CD8-positive, alpha-beta memory T cell (primary cell): ENCODE results near the gene AGAP6. TPM values are rescaled to one million over a fixed set of nuclear protein-coding genes. Genes with fewer than 3 reads are reported as not detected.
"Not testable (repeated sequence)": the region's sequence is repeated elsewhere in the genome, so short reads cannot be mapped to it uniquely, and the experiment has no call there.

ENCODE experiments used
- CTCF ChIA-PET: fragments of 350-600 bp; sonication (Branson Sonifier 250); formaldehyde crosslinking; loops from one replicate; lab custom pipeline; 2021; ENCODE audit warnings: antibody characterized with exemption; lab: Charles Lee
- POLR2A ChIA-PET: fragments of 350-600 bp; sonication (Branson Sonifier 250); formaldehyde crosslinking; loops from one replicate; lab custom pipeline; 2021; ENCODE audit warnings: antibody characterized with exemption; lab: Charles Lee
- DNase-seq, 5 donors: peaks; one replicate each; pipeline versions ENCODE4 v3.0.0 to v3.0.0-alpha.2; 2020 to 2022; ENCODE audit warnings: mixed read lengths in 1 of 5
- H3K27ac ChIP-seq: one replicate; pipeline ENCODE4 v1.7.0; 2013; ENCODE audit warnings: low read depth, mild to moderate bottlenecking, low read length, moderate library complexity
- H3K27me3 ChIP-seq: 2 replicates; pipeline ENCODE4 v1.7.0; 2013; ENCODE audit warnings: low read length, mild to moderate bottlenecking; ENCODE audit not compliant: insufficient read depth, poor library complexity, severe bottlenecking
- H3K36me3 ChIP-seq: 2 replicates; pipeline ENCODE4 v1.7.0; 2013; ENCODE audit warnings: mild to moderate bottlenecking, low read length, moderate library complexity; ENCODE audit not compliant: insufficient read depth
- H3K4me1 ChIP-seq: 2 replicates; pipeline ENCODE4 v1.7.0; 2013; ENCODE audit warnings: mild to moderate bottlenecking, low read length, moderate library complexity; ENCODE audit not compliant: insufficient read depth
- H3K4me3 ChIP-seq: 2 replicates; pipeline ENCODE4 v1.7.0; 2013; ENCODE audit warnings: mild to moderate bottlenecking, low read length
- H3K9me3 ChIP-seq: 2 replicates; pipeline ENCODE4 v1.7.0; 2013; ENCODE audit warnings: mild to moderate bottlenecking, low read length
- H3K27ac Mint-ChIP-seq, 8 donors: one replicate each; pipeline ENCODE4 v1.8.0; 2020 to 2021; ENCODE audit warnings: mixed read lengths in 8 of 8, mild to moderate bottlenecking in 6 of 8, inconsistent platforms in 3 of 8, moderate library complexity in 3 of 8
- H3K27me3 Mint-ChIP-seq, 2 donors: one replicate each; pipeline ENCODE4 v1.8.0; 2020 to 2021; ENCODE audit warnings: mixed read lengths in 2 of 2, mild to moderate bottlenecking in 1 of 2, moderate library complexity in 1 of 2
- H3K36me3 Mint-ChIP-seq, 3 donors: one replicate each; pipeline ENCODE4 v1.8.0; 2020 to 2021; ENCODE audit warnings: mixed read lengths in 3 of 3, inconsistent platforms in 1 of 3, mild to moderate bottlenecking in 1 of 3
- H3K4me1 Mint-ChIP-seq, 3 donors: one replicate each; pipeline ENCODE4 v1.8.0; 2020 to 2021; ENCODE audit warnings: mixed read lengths in 3 of 3, inconsistent platforms in 1 of 3, mild to moderate bottlenecking in 1 of 3
- H3K4me3 Mint-ChIP-seq, 7 donors: one replicate each; pipeline ENCODE4 v1.8.0; 2020 to 2021; ENCODE audit warnings: mixed read lengths in 7 of 7, mild to moderate bottlenecking in 6 of 7, moderate library complexity in 4 of 7, inconsistent platforms in 2 of 7
- H3K9me3 Mint-ChIP-seq, 5 donors: one replicate each; pipeline ENCODE4 v1.8.0; 2020 to 2022; ENCODE audit warnings: mixed read lengths in 5 of 5, mild to moderate bottlenecking in 3 of 5, moderate library complexity in 2 of 5, inconsistent platforms in 1 of 5
- polyA plus RNA-seq: library from polyadenylated mRNA; unstranded; fragments of 300-500 nt; fragmentation: Illumina TruSeq; gene quantifications from one replicate; pipeline ENCODE4 v1.2.3, GENCODE V29; 2021
- total RNA-seq, 2 experiments: library from RNA; stranded (reverse); gene quantifications; one replicate each; pipeline ENCODE4 v1.2.3, GENCODE V29; 2021

AGAP6 gene
- total and polyA plus RNA-seq, 3 experiments from 2014 or later, result 1.8 to 14.8 (median 14.3) TPM

GRCh38 chr10:50035337-50035736, 47.1 kb downstream of the AGAP6 start:
- DNase-seq, CTCF ChIA-PET, H3K36me3 Mint-ChIP-seq, H3K4me1 Mint-ChIP-seq, H3K27ac Mint-ChIP-seq, H3K9me3 ChIP-seq, POLR2A ChIA-PET, H3K9me3 Mint-ChIP-seq, H3K27me3 ChIP-seq, H3K4me3 Mint-ChIP-seq, H3K36me3 ChIP-seq, H3K27ac ChIP-seq, H3K4me1 ChIP-seq, H3K4me3 ChIP-seq: not testable (repeated sequence)
- H3K27me3 Mint-ChIP-seq, result peaks cover 1 to 10% of the 10 kb centered on the region in 2 donors

GRCh38 chr10:50044941-50045664, 56.9 kb downstream of the AGAP6 start:
- no peak overlapping the region for H3K27ac ChIP-seq
- peaks cover 7 to 14% (median 11%) of the 10 kb centered on the region in 3 donors for H3K4me1 Mint-ChIP-seq
- no peaks in the 10 kb centered on the region for H3K4me1 ChIP-seq
- no peaks in the 10 kb centered on the region for H3K27me3 ChIP-seq
- H3K36me3 Mint-ChIP-seq, result no peaks in the 10 kb centered on the region
- H3K4me3 Mint-ChIP-seq, result no peak overlapping the region
- ChIA-PET POLR2A (no interaction called here), CTCF (no interaction called here)
- H3K9me3 Mint-ChIP-seq, result no peaks in the 10 kb centered on the region
- no peaks in the 10 kb centered on the region for H3K9me3 ChIP-seq
- H3K36me3 ChIP-seq, result no peaks in the 10 kb centered on the region
- peaks cover 0 to 6% of the 10 kb centered on the region in 2 donors for H3K27me3 Mint-ChIP-seq
- peak overlapping the region in 1 of 8 donors; percentile 12 for H3K27ac Mint-ChIP-seq
- H3K4me3 ChIP-seq, result no peak overlapping the region
- DNase-seq, result no peak

- CTCF ChIA-PET, H3K36me3 Mint-ChIP-seq, POLR2A ChIA-PET, DNase-seq, H3K4me3 Mint-ChIP-seq, H3K4me1 ChIP-seq, H3K27ac Mint-ChIP-seq, H3K9me3 Mint-ChIP-seq, H3K4me3 ChIP-seq, H3K27ac ChIP-seq, H3K27me3 Mint-ChIP-seq, H3K27me3 ChIP-seq, H3K36me3 ChIP-seq, H3K9me3 ChIP-seq: not testable (repeated sequence)
- peaks cover 7 to 14% (median 11%) of the 10 kb centered on the region in 3 donors for H3K4me1 Mint-ChIP-seq
These were observed 58.3 kb downstream of the AGAP6 start for GRCh38 chr10:50046457-50046856.

- POLR2A ChIA-PET, H3K4me1 ChIP-seq, H3K36me3 Mint-ChIP-seq, H3K27me3 ChIP-seq, H3K27ac ChIP-seq, H3K9me3 ChIP-seq, H3K27me3 Mint-ChIP-seq, H3K36me3 ChIP-seq, DNase-seq, H3K9me3 Mint-ChIP-seq, CTCF ChIA-PET, H3K4me3 ChIP-seq: not testable (repeated sequence)
- Mint-ChIP-seq H3K27ac (peak overlapping the region; percentile 67 to 94 (median 90)), H3K4me3 (peak overlapping the region in 4 of 7 donors; percentile 33 to 54 (median 42)), H3K4me1 (peaks cover 7 to 14% (median 11%) of the 10 kb centered on the region in 3 donors)
These were observed 59.4 kb downstream of the AGAP6 start for GRCh38 chr10:50047594-50047993.

GRCh38 chr10:50051995-50052660, 63.9 kb downstream of the AGAP6 start:
- H3K4me1 ChIP-seq, H3K9me3 ChIP-seq, H3K27me3 Mint-ChIP-seq, H3K4me3 ChIP-seq, H3K27me3 ChIP-seq, POLR2A ChIA-PET, H3K9me3 Mint-ChIP-seq, CTCF ChIA-PET, H3K27ac ChIP-seq, H3K27ac Mint-ChIP-seq, H3K36me3 Mint-ChIP-seq, H3K36me3 ChIP-seq, H3K4me3 Mint-ChIP-seq, DNase-seq: not testable (repeated sequence)
- H3K4me1 Mint-ChIP-seq, result peaks cover 4 to 12% (median 11%) of the 10 kb centered on the region in 3 donors

- H3K27ac ChIP-seq, CTCF ChIA-PET, H3K4me3 ChIP-seq, H3K27me3 Mint-ChIP-seq, H3K4me3 Mint-ChIP-seq, POLR2A ChIA-PET, H3K27me3 ChIP-seq, H3K9me3 Mint-ChIP-seq, H3K4me1 ChIP-seq, H3K9me3 ChIP-seq, H3K36me3 Mint-ChIP-seq, H3K27ac Mint-ChIP-seq, DNase-seq, H3K4me1 Mint-ChIP-seq, H3K36me3 ChIP-seq: not testable (repeated sequence)
These were observed 64.7 kb downstream of the AGAP6 start for GRCh38 chr10:50052778-50053376.

GRCh38 chr10:50055494-50056292, 67.5 kb downstream of the AGAP6 start:
- H3K27me3 ChIP-seq, H3K9me3 ChIP-seq, POLR2A ChIA-PET, H3K4me3 ChIP-seq, H3K4me3 Mint-ChIP-seq, H3K27me3 Mint-ChIP-seq, DNase-seq, H3K27ac ChIP-seq, H3K4me1 Mint-ChIP-seq, H3K9me3 Mint-ChIP-seq, H3K36me3 Mint-ChIP-seq, H3K27ac Mint-ChIP-seq, CTCF ChIA-PET, H3K4me1 ChIP-seq, H3K36me3 ChIP-seq: not testable (repeated sequence)

- POLR2A ChIA-PET, H3K4me1 Mint-ChIP-seq, H3K4me3 ChIP-seq, H3K27ac ChIP-seq, CTCF ChIA-PET, H3K9me3 Mint-ChIP-seq, H3K27me3 ChIP-seq, H3K9me3 ChIP-seq, H3K27ac Mint-ChIP-seq, H3K36me3 Mint-ChIP-seq, DNase-seq, H3K36me3 ChIP-seq, H3K27me3 Mint-ChIP-seq, H3K4me1 ChIP-seq, H3K4me3 Mint-ChIP-seq: not testable (repeated sequence)
These were observed 68.4 kb downstream of the AGAP6 start for GRCh38 chr10:50056654-50057053.
